WTC11 (cell line): ENCODE measurements around the gene CHAMP1.

ENCODE experiments used
- TF ChIP-seq, protein P1 (sequence below): fragments of 200-600 bp; IDR thresholded peaks from 2 replicates; pipeline ENCODE4 v1.8.0; 2022; ENCODE audit warnings: antibody characterized with exemption
- TF ChIP-seq, protein P2 (sequence below): sonication (generic); formaldehyde crosslinking; IDR thresholded peaks from 2 replicates; pipeline ENCODE4 v1.8.0; 2022; ENCODE audit warnings: mild to moderate bottlenecking, missing genetic modification reagents
- TF ChIP-seq, protein P3 (sequence below): sonication (generic); formaldehyde crosslinking; conservative IDR thresholded peaks from 2 replicates; pipeline ENCODE4 v1.8.1; 2022; ENCODE audit warnings: mild to moderate bottlenecking, missing genetic modification reagents
- TF ChIP-seq, protein P4 (sequence below): fragments of 250-450 bp; sonication (Bioruptor Pico); IDR thresholded peaks from 2 replicates; pipeline ENCODE4 v1.9.0; 2021; ENCODE audit warnings: mild to moderate bottlenecking

DNA sequence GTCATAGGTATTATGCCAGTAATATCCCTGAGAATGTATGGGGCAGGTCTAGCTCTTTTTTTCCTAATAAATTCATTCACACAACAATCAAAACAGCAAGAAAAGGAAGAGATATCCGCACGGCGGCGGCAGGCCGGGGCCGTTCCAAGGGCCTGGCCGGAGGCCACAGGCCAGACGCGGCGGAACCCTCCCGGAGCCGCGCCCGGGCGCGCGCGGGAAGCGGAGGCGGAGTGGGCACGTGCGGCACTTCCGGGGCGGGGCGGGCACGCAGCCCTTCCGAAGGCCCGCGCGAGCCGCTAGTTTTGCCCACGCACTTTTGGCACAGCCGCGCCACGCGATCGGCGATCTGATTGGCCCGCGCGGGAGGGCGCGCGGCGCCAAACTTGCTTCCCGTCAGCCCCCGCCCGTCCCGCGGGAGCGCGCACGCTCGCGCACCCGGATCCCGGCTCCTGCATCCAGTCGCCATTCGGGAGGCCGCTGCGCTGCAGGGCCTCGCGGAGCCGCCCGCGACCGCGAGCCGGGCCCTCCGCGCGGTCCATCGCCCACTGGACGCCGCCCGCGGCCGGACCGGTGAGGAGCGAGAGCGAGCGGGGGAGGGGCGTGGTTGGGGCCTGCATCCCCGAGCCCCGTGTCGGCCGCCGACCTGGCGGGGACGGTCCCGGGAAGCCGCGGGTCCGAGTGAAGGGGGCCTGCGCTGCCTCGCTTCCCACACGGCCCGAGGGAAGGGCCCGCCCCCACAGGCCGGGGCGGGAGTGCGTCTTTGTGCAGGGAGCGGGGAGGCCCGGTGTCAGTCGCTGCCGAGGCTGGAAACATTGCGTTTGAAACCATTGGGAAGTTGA is at the start of gene CHAMP1:
- TF ChIP-seq, protein P1, sequence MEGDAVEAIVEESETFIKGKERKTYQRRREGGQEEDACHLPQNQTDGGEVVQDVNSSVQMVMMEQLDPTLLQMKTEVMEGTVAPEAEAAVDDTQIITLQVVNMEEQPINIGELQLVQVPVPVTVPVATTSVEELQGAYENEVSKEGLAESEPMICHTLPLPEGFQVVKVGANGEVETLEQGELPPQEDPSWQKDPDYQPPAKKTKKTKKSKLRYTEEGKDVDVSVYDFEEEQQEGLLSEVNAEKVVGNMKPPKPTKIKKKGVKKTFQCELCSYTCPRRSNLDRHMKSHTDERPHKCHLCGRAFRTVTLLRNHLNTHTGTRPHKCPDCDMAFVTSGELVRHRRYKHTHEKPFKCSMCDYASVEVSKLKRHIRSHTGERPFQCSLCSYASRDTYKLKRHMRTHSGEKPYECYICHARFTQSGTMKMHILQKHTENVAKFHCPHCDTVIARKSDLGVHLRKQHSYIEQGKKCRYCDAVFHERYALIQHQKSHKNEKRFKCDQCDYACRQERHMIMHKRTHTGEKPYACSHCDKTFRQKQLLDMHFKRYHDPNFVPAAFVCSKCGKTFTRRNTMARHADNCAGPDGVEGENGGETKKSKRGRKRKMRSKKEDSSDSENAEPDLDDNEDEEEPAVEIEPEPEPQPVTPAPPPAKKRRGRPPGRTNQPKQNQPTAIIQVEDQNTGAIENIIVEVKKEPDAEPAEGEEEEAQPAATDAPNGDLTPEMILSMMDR, result no peak
- TF ChIP-seq, protein P2, sequence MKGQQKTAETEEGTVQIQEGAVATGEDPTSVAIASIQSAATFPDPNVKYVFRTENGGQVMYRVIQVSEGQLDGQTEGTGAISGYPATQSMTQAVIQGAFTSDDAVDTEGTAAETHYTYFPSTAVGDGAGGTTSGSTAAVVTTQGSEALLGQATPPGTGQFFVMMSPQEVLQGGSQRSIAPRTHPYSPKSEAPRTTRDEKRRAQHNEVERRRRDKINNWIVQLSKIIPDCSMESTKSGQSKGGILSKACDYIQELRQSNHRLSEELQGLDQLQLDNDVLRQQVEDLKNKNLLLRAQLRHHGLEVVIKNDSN (CRISPR knock-in tag), result peak; percentile 52; the same call in 1 of the 2 replicates
- TF ChIP-seq, protein P3, sequence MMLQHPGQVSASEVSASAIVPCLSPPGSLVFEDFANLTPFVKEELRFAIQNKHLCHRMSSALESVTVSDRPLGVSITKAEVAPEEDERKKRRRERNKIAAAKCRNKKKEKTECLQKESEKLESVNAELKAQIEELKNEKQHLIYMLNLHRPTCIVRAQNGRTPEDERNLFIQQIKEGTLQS (CRISPR knock-in tag), result no peak
- TF ChIP-seq, protein P4, sequence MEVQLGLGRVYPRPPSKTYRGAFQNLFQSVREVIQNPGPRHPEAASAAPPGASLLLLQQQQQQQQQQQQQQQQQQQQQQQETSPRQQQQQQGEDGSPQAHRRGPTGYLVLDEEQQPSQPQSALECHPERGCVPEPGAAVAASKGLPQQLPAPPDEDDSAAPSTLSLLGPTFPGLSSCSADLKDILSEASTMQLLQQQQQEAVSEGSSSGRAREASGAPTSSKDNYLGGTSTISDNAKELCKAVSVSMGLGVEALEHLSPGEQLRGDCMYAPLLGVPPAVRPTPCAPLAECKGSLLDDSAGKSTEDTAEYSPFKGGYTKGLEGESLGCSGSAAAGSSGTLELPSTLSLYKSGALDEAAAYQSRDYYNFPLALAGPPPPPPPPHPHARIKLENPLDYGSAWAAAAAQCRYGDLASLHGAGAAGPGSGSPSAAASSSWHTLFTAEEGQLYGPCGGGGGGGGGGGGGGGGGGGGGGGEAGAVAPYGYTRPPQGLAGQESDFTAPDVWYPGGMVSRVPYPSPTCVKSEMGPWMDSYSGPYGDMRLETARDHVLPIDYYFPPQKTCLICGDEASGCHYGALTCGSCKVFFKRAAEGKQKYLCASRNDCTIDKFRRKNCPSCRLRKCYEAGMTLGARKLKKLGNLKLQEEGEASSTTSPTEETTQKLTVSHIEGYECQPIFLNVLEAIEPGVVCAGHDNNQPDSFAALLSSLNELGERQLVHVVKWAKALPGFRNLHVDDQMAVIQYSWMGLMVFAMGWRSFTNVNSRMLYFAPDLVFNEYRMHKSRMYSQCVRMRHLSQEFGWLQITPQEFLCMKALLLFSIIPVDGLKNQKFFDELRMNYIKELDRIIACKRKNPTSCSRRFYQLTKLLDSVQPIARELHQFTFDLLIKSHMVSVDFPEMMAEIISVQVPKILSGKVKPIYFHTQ (CRISPR knock-in tag), result no peak
